ENCODE measurements around the gene TMEM150B. TPM values are rescaled to one million over a fixed set of nuclear protein-coding genes. Genes with fewer than 3 reads are reported as not detected.

Gene TMEM150B
- polyA plus RNA-seq, 1 donor from 2014 or later = not detected

- Histone ChIP-seq H3K27ac (ENCODE audit: low read length) (no peak overlapping the region), H3K9me3 (ENCODE audit: low read length) (no peaks in the 10 kb centered on the region), H3K27me3 (ENCODE audit: insufficient read depth, low read depth, low read length) (peaks cover 35% of the 10 kb centered on the region), H2AFZ (ENCODE audit: low read depth, low read length) (no peak overlapping the region), H3K4me3 (ENCODE audit: low read length) (no peak overlapping the region), H3K9me2 (ENCODE audit: insufficient read depth, low read length) (no peaks in the 10 kb centered on the region), H3K79me2 (replicated peaks; ENCODE audit: insufficient read depth, low read length) (no peaks in the 10 kb centered on the region), H3K4me2 (ENCODE audit: low read length) (no peak overlapping the region), H4K20me1 (ENCODE audit: insufficient read depth) (no peaks in the 10 kb centered on the region), H3F3A (ENCODE audit: insufficient read depth, low read length, poor library complexity, severe bottlenecking) (no peaks in the 10 kb centered on the region), H3K9ac (ENCODE audit: low read length) (no peak overlapping the region), H3K36me3 (ENCODE audit: insufficient read depth, low read length) (no peaks in the 10 kb centered on the region)
- no peak for TF ChIP-seq MXI1 (conservative IDR thresholded peaks at IDR 0.05; ENCODE audit: poor library complexity, severe bottlenecking)
- TF ChIP-seq EP300 (conservative IDR thresholded peaks at IDR 0.05; ENCODE audit: poor library complexity, severe bottlenecking) = no peak
- TF ChIP-seq SMC3 (conservative IDR thresholded peaks at IDR 0.05; ENCODE audit: poor library complexity) = no peak
- no peak for TF ChIP-seq RAD21 (conservative IDR thresholded peaks at IDR 0.05)
- no peak for TF ChIP-seq CTCF (IDR thresholded peaks at IDR 0.05; ENCODE audit: poor library complexity, severe bottlenecking)
- TF ChIP-seq REST (IDR thresholded peaks at IDR 0.05; ENCODE audit: borderline replicate concordance) = no peak
- no peak for TF ChIP-seq TAF1 (IDR thresholded peaks at IDR 0.05; ENCODE audit: low read depth)
- no peak for TF ChIP-seq EZH2 (IDR thresholded peaks at IDR 0.05; ENCODE audit: borderline replicate concordance, insufficient read depth, low read length, poor library complexity, severe bottlenecking)
- TF ChIP-seq POLR2AphosphoS5 (IDR thresholded peaks at IDR 0.05) = no peak
Measured at GRCh38 chr19:55368701-55369563, 43.8 kb upstream of the TMEM150B start.

GRCh38 chr19:55368106-55368505 lies 43.0 kb upstream of the TMEM150B start:
- H2AFZ ChIP-seq (ENCODE audit: low read depth, low read length) = no peak overlapping the region
- no peaks in the 10 kb centered on the region for H3K36me3 ChIP-seq (ENCODE audit: insufficient read depth, low read length)
- H4K20me1 ChIP-seq (ENCODE audit: insufficient read depth) = no peaks in the 10 kb centered on the region
- H3K4me3 ChIP-seq (ENCODE audit: low read length) = no peak overlapping the region
- H3K9ac ChIP-seq (ENCODE audit: low read length) = no peak overlapping the region
- no peaks in the 10 kb centered on the region for H3K79me2 ChIP-seq (replicated peaks; ENCODE audit: insufficient read depth, low read length)
- H3K4me2 ChIP-seq (ENCODE audit: low read length) = no peak overlapping the region
- H3K27ac ChIP-seq (ENCODE audit: low read length) = no peak overlapping the region
- TF ChIP-seq EP300 (conservative IDR thresholded peaks at IDR 0.05; ENCODE audit: poor library complexity, severe bottlenecking) (no peak), POLR2AphosphoS5 (IDR thresholded peaks at IDR 0.05) (no peak), EZH2 (IDR thresholded peaks at IDR 0.05; ENCODE audit: borderline replicate concordance, insufficient read depth, low read length, poor library complexity, severe bottlenecking) (no peak), CTCF (IDR thresholded peaks at IDR 0.05; ENCODE audit: poor library complexity, severe bottlenecking) (no peak), SMC3 (conservative IDR thresholded peaks at IDR 0.05; ENCODE audit: poor library complexity) (no peak), TAF1 (IDR thresholded peaks at IDR 0.05; ENCODE audit: low read depth) (no peak), RAD21 (conservative IDR thresholded peaks at IDR 0.05) (no peak), MXI1 (conservative IDR thresholded peaks at IDR 0.05; ENCODE audit: poor library complexity, severe bottlenecking) (no peak), REST (IDR thresholded peaks at IDR 0.05; ENCODE audit: borderline replicate concordance) (no peak)
- peaks cover 35% of the 10 kb centered on the region for H3K27me3 ChIP-seq (ENCODE audit: insufficient read depth, low read depth, low read length)
- H3K9me3 ChIP-seq (ENCODE audit: low read length) = no peaks in the 10 kb centered on the region
- H3F3A ChIP-seq (ENCODE audit: insufficient read depth, low read length, poor library complexity, severe bottlenecking) = no peaks in the 10 kb centered on the region
- H3K9me2 ChIP-seq (ENCODE audit: insufficient read depth, low read length) = no peaks in the 10 kb centered on the region

Data from neural cell (in vitro differentiated cells).